A549 treated with GW870086 at 1 μM for 4 hours (cell line): ENCODE results near the gene ENSA. TPM values are rescaled to one million over a fixed set of nuclear protein-coding genes. Genes with fewer than 3 reads are reported as not detected.

Experiments
- total RNA-seq: library from RNA; stranded (reverse); fragments of 200-300 nt; extraction: Qiagen RNA extraction; gene quantifications from 5 replicates; pipeline ENCODE4 v1.2.3, GENCODE V29; 2022; ENCODE audit warnings: low read depth

The ENSA gene, protein sequence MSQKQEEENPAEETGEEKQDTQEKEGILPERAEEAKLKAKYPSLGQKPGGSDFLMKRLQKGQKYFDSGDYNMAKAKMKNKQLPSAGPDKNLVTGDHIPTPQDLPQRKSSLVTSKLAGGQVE
- total RNA-seq, result 130 to 149 TPM (median 131 TPM) in 5 replicates

DNA sequence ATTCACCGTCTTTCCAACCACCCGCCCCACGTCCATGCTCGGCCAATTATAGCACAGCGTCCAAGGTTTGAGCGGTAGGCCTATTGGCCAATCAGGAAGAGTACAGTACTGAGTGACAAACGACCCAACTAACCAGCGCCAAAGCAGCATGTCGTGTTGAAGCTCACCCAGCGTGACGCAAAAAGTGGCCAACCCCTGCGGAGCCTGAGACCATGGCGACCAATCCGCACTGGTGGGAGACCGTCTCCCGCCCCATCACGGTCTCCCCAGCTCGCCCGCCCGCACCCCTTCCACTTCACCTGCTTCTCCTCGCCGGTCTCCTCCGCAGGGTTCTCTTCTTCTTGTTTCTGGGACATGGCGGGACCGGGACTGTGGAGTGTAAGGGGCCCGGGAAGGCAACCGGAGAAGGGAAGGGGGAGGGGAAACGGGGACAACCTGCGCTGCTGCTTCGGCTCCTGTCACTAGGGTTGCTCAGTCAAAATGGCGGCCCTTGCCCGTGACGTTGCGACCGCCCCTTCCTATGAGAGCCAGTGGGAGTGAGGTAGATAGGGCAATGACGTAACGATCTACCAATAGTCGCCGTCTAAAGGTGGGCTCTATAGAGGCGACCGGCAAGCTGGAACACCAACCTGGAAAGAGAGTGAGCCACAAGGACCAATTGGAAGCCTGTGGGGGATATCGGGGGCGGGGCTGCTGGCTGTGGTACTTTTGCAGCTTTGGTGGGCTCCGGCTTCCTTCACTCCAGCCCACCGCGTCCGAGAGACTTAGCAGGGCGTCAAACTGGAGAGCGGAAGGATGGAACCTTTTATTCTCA is at the start of gene ENSA:
Gene ENSA (minus strand): TSS at position 498 of the 814 bp plus-strand sequence. CDS start 142 bp downstream, at position 356.

DNA sequence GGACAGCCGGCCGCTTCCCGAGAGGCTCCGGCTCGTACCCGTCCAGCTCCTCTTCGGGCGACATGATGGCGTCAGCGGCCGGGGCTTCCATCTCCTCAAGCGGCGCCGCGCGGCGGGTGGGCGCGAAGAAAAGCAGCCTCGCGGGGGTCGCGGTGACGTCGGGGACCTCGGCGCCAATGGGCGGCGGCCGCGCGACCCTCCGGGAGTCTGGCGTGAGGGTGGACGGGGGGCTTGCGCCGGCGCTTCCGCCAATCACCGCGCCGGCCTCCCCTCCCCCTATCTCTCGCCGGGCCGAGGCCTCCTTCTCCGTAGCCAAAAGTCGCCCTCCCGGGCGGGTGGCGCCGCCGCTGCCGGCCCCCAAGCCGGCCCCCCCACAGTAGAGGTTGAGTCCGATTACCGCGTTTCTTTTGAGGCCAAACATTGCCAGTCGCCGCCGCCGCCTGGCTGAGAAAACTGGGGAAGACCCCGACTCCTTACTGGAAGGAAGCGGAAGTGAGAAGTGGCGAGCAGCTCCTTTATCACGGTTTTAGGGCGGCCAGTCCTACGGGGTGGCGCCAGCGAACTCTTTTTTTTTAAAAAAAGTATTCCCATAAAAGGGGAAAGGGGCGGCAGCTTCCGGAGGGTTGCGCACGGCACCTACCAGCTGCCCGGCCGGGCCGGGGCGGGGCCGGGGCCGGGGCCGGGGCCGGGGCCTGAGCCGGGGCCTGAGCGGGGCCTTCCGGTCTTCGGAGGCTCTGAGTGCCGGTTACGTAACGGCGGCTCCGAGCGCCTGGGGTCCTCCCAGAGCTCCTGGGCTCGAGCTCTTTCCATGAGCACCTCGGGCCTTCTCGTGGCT is 50.1 kb downstream of the ENSA start, which contains the start of gene MCL1:
Gene MCL1 (minus strand): TSS at position 501 of the 835 bp plus-strand sequence. CDS start 80 bp downstream, at position 421.

Other genes starting within 250 kb of the ENSA start
- gene TARS2, start 142.2 kb downstream of the ENSA start, total RNA-seq, result 18.9 to 21.3 TPM (median 20.6 TPM) in 5 replicates
- gene ECM1, start 121.5 kb downstream of the ENSA start, total RNA-seq, result 1.7 to 3.1 TPM (median 2.1 TPM) in 5 replicates
- gene FALEC, start 113.9 kb downstream of the ENSA start, total RNA-seq, result 0.32 TPM in 1 of 5 replicates, not detected in the others
- gene ADAMTSL4, start 80.2 kb downstream of the ENSA start, total RNA-seq, result 3.1 to 7.2 TPM (median 5.2 TPM) in 5 replicates
- 195 to 266 TPM (median 252 TPM) in 5 replicates for gene MCL1, start 50.0 kb downstream of the ENSA start, total RNA-seq
- gene GOLPH3L, start 67.5 kb upstream of the ENSA start, total RNA-seq, result 10.4 to 15.6 TPM (median 14.4 TPM) in 5 replicates
- 6.2 to 10.6 TPM (median 9.7 TPM) in 5 replicates for gene HORMAD1, start 91.3 kb upstream of the ENSA start, total RNA-seq
- gene CTSS, start 136.2 kb upstream of the ENSA start, total RNA-seq, result 15.2 to 22.5 TPM (median 15.6 TPM) in 5 replicates
- gene CTSK, start 178.6 kb upstream of the ENSA start, total RNA-seq, result 1.4 to 2.4 TPM (median 1.8 TPM) in 5 replicates
- 8.0 to 15.0 TPM (median 12.5 TPM) in 5 replicates for gene ARNT, start 247.0 kb upstream of the ENSA start, total RNA-seq